Erythroblast (primary cell): Measurements from ENCODE around the gene LRMDA.

Source experiments
- DNase-seq, 2 experiments: peaks; one replicate each; lab custom pipeline; 2025; lab: John Stamatoyannopoulos, UW
- GATA1 ChIP-seq: IDR thresholded peaks from 2 replicates; pipeline ENCODE4 v1.6.1; 2011; ENCODE audit warnings: low read depth, mild to moderate bottlenecking, control low read depth, low read length, moderate library complexity
- POLR2A ChIP-seq: IDR thresholded peaks from 2 replicates; pipeline ENCODE4 v1.6.1; 2011; ENCODE audit warnings: mild to moderate bottlenecking, low read length

The LRMDA gene

DNA sequence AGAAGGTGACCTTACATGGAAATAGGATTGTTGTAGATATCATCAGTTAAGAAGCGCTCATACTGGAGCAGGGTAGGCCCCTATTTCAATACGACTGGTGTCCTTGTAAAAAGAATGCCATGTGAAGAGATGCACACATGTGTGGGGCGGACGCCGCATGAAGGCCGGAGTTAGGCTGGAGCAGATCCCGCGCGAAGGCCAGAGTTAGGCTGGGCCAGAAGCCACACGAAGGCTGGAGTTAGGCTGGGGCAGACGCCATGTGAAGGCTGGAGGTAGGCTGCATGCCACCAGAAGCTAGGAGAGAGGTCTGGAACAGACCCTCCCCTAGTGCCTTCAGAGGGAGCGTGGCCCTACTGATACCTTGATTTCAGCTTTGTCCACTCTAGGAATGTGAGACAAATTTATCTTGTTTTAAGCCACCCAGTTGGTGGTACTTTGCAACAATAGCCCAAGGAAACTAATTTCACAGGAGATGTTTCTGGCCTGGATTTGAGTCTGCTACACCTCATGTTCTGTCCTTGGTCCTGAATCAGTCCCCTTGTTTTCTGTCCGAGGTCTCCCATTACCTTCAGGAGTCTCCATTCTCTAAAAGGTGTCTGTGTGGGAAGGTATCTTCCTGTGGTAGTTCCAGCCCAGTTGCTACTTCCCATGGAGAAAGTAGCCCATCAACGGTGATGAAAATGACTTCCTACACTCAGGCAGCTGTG is 585.8 kb downstream of the LRMDA start:
- TF ChIP-seq POLR2A (no peak), GATA1 (no peak)
- DNase-seq, result no peak

DNA sequence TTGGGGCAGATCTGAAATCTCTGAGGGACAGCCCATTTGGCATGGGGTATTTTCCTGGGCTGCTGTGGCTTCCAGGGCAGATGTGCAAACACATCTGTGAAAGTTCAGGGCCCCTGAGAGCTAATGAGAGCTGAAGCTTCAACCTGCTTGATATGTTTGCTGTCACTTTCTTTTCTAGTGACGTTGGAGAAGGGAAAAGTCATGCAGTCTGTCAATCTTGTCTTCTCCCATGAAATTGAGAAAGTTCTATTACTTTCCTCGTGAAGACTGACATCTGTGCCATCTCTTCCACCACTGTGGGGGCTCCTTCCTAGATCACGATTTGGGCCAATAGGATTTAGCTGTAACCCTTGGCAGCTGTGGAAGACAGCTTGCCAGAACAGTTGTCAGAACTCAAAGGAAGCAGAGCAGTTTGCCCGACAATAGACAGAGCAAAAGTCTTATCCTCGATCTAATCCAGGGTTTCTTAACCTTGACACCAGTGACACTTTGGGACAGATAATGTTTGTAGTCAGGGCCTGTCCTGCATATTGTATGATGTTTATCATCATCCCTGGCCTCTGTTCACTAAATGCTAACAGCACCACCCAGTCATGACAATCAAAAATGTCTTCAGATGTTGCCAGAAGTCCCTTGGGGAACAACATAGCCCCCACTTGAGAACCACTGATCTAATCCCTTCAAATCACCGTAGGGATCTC is 586.5 kb downstream of the LRMDA start:
- DNase-seq, result no peak
- TF ChIP-seq GATA1, result no peak
- TF ChIP-seq POLR2A, result no peak

DNA sequence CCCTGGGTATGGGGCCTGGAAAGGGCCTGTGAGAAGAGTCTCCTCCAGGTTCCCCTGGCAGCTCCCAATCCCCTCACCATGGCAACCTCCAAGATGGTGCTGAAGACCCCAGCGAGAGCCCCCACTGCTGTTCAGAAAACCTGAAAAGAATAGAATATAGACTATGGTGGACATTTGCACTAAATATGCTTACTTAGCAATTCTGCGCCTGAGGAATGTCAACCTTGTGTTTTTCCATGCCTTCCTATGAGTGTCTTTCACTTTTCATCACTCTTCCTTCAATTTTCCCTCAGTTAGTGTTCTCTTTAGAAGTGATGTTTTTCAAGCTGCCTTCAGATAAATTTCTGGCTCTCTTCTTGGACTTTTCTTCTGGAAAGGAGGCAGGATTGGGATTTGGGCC is 589.2 kb downstream of the LRMDA start:
- TF ChIP-seq POLR2A (no peak), GATA1 (no peak)
- DNase-seq, result no peak

DNA sequence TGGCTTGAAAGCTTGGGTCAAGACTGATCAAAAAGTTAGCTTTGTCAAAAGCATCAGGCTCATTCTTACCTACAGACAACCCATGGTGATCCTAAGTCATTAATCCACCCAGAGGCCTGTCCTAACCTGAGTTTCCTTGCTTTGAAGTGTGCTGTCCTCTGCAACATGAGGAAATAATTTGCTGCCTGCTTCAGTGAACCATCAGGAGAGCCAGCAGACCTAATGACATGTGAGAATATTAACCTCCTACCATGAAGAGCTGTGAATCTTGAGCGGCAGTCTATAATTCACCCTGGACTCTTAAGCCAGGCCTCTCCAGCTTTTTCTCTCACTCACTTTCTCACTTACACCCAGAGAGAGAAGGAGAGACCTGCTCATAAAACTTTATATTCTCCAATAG is 590.0 kb downstream of the LRMDA start:
- TF ChIP-seq POLR2A (no peak), GATA1 (no peak)
- DNase-seq, result no peak

DNA sequence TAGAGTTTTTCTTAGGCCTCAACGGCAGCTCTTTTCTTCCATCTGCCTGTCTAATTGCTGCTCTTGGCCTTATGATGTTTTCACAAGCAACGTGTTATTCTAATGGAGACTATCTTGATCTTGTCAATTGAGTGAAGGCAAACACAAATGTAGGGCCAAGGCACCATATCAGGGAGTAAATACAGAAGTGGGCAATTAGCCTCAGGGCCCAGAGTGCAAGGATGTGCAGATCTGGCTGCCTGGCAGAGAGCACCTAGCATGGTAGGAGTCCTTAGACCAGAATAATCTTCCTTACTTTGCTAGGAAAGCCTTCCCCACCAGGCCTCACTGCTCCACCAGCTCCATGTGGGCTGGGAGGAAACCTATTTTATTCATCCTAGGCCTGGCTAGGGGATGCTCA is 590.9 kb downstream of the LRMDA start:
- DNase-seq, result no peak
- TF ChIP-seq POLR2A, result no peak
- no peak for TF ChIP-seq GATA1

DNA sequence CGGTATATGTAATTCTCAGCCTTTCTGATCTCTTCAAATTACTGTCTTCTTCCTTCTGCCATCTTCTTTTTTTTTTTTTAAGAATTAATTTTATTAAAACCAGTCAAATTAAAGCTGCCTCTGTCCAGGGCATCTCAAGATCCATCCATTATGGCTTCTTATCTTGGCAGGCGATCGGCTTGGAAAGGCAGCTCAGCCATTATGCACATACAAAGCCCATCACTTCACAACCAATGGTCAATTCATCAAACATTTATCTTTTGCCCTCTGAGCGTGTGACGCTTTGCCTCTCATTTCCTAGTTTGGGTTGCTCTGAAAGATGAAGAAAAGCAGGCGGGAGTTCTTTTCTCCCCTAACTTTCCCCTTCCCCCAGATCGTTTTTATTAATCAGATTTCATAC is 591.6 kb downstream of the LRMDA start:
- DNase-seq, result no peak
- TF ChIP-seq GATA1 (no peak), POLR2A (no peak)

DNA sequence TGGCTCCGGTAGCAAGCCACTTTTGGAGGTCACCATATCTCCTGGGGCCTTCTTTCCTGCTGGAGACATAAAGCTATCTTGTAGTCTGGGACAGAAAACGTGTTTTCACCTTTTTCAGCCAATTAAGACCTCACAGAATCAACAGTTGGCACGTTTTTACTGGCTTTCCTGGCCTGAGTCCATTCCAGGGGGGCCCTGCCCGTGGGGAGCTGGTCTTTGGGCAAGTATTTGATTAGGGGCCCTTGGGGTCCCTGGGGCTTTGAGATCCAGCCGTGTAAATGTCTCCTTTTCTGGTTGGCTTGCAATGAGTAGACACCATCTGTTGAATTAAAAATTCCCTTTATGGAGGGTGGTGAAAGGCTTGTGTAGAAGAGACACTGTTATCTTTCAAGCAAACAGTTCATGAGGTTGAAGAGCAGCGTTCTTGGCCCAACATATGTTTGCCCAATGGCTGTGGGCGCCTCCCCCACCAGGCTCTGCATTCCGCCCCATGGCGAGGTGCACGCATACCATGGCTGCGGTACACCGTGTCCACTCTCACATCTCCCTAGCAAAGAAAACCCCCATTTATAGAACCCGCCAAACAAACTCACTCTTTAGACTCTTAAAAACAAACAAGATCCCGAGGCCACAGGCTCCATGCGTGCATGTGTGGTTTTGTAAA is 593.2 kb downstream of the LRMDA start:
- TF ChIP-seq GATA1, result no peak
- TF ChIP-seq POLR2A, result no peak
- DNase-seq, result no peak

DNA sequence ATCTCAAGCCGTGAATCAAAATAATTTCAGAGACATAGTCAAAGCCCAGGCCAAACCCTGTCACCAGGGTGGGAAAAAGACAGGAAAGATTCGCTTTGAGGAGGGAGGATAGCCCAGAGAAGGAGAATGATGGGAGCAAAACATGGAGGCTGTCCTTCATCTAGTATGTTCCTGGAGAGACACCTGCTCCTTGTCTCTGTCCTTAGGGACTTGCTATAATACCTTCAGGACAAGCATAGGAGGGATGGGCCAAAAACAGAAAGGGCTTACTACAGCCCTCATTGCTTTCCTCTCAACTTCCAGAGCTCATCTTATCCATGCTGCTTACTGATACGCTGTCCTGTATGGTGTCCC is 593.7 kb downstream of the LRMDA start:
- TF ChIP-seq GATA1, result no peak
- TF ChIP-seq POLR2A, result no peak
- DNase-seq, result no peak

DNA sequence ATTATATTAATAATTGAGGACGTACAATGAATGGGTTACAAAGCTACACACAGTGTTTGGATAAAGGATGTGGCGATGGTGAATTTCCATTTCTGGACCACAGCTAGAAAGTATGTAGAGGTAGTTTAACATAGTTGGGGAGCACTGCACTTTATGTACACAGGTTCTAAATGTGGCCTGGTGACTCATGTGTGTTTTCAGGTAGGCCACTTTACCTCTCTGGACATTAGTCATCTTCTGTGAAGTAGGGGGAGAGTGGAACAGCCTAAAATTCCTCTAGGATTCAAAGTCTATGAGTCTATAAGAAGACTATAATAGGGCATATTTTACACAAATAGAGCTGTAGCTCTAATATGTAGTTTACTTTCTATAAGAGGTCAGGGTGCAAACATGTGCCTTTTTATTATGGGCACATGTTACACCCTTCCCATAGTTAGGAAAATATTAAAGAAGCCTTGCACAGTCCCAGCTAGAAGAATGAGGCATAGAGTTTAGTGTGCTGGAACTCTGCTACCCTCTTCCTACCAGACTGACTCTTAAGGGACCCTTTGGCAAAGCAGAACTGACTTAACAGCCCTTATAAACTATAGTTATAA is 594.9 kb downstream of the LRMDA start:
- TF ChIP-seq POLR2A, result no peak
- TF ChIP-seq GATA1, result no peak
- no peak for DNase-seq

DNA sequence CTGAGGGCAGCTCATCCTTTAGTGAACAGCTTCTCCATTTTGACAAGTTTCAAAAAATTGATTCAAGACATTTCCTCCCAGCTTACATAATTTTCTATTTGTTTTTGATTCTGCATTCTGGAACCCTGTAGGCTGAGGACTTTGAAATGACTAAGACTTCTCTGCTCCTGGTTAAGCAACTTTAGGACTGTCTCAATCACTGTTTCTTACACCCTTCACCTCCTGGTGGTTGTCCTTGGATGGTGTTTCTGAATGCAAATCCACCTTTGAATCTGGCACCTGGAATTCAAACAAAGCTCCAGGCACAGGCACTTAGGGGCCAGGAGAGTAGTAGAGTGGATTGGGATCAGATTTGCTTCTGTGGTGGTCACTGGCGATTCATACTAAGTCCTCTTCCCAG is 595.5 kb downstream of the LRMDA start:
- TF ChIP-seq POLR2A (no peak), GATA1 (no peak)
- no peak for DNase-seq

DNA sequence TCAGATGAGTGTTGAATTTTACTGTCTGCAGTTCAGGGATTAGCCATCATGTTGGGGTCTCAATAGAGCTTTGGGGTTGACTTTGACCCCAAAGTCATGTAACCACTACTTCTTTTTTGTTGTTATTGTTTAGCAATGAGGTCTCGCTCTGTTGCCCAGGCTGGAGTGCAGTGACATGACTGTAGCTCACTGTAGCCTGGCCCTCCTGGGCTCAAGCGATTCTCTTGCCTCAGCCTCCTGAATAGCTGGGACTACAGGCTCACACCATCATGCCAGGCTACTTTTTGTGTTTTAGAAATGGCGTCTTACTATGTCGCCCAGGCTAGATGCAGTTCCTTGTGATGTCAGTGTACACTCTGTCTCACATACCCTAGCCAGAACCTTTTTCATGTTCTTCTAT is 598.4 kb downstream of the LRMDA start:
- TF ChIP-seq POLR2A (no peak), GATA1 (no peak)

DNA sequence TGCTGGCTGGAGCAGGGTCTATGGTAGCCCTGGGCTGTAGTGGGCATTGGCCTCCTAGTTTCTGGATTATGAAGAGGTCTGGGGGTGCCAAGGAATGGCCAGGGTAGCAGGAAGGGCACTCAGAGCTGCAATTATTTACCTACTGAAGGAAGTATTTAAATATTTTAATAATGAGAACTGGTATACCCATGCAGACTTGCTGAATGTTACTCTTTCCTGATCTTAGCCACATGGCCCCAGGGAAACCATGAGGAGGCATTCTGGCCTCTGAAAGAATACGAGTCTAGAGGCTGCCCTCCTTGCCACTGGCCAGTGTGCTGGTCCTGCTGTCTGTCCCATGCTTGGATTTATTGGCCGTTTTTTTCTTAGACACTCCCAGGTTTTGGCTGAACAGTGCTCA is 599.7 kb downstream of the LRMDA start:
- no peak for TF ChIP-seq GATA1
- no peak for TF ChIP-seq POLR2A
- no peak for DNase-seq

More for the DNA sequence above, 598.4 kb downstream of the LRMDA start:
- no peak for DNase-seq

DNA sequence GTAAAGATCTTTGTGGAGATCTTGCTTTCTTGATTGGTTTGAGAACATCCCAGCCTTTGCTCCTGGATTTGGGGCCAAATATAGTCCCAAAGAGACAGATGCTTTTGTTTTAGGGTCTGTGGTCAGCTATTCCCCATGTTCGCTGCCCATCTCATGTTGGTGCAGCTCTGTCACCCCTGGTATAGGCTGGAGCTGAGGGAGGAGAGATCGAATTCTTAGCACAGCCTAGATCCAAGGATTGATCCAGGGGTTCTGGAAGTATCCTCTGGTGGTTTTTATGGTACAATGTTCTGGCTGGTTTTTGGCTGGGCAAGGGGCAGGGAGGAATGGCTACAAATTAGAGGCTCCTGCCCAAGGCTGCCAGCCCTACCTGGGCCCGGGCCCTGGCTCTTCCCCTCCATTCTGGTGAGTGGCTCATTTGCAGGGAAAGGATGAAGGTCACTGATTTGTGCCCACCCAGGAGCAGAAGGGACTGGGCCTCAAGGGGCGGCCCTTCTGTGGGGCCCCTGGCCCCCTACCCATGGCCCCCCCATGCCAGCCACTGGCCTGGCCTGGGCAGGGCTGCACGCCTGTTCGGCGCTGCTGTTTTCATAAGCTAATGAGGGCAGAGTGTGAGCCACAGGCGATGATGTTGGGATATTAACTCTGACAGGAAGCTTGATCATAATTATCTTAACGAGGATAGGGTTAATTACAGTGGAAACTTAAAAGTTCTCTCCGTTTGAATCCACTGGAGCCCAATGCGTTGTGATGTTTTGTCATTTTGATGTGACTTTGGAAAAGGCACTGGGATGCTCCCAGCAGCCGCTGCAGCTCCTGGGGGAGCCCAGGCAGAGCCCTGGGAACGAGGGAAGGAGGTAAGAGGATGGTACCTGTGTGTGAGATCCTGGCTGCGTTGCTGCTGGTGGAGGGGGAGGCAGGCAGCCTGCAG is 600.6 kb downstream of the LRMDA start:
- TF ChIP-seq POLR2A (no peak), GATA1 (no peak)
- DNase-seq, result no peak
